ENCODE results near the gene TMEM94. TPM values are rescaled to one million over a fixed set of nuclear protein-coding genes. Genes with fewer than 3 reads are reported as not detected.
A peak's percentile ranks its signal among the peaks of the same experiment; 100 is the strongest.
"Not testable (repeated sequence)": the region's sequence is repeated elsewhere in the genome, so short reads cannot be mapped to it uniquely, and the experiment has no call there.

The TMEM94 gene
- total RNA-seq, 4 donors from 2014 or later: 19.3 to 56.5 (median 28.3) TPM

DNA sequence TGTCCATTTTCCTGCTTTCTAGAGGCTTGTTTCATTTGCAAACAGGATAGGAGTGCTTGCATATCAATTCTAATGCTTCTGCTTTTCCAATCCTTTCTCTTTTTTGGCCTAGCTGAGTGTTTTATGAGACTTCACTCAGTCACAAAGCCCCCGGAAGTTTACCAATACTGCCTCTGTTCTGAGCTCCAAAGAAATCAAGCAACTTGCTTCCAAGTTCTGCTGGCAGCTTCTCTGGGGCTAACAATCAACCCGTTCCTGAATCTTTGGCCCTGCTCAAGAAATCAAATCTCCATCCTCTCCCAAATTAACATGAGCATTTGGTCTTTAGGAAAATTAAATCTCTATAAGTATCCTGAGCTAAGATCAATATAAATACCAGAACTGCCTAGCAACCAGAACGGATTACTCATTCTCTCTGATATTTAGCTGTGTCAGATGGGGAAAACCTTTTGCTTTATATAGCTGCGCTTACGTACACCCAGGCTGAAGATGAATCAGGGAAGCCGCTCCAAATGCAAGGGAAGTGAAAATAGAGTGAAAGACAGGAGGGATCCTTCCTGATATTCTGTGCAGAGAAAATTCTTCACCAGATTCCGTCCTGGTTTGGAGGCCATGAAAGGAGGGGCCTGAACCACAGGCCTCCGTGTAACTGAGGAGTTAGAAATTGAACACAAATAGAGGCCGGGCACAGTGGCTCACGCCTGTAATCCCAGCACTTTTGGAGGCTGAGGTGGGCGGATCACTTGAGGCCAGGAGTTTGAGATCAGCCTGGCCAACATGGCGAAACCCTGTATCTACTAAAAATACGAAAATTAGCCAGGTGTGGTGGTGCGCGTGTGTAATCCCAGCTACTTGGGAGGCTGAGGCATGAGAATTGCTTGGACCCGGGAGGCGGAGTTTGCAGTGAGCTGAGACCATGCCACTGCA, 27.6 kb upstream of the TMEM94 start:
- intact Hi-C loops (cut with DNase I): loop anchor here (5.0 kb wide), 1 partner anchor 88 kb away; the partner anchor contains the start of genes CASKIN2 and TSEN54
- H3K4me1 ChIP-seq: peaks cover 13 to 45% (median 14%) of the 10 kb centered on the region in 3 donors
- WGBS, 2 donors: 29 to 33% methylated on average over 17 of the region's 17 CpGs
- no peaks in the 10 kb centered on the region for H3K9me3 ChIP-seq
- peak overlapping the region; percentile 57 to 83 (median 79) for H3K27ac ChIP-seq
- no peaks in the 10 kb centered on the region for H3K27me3 ChIP-seq
- no peak for DNase-seq
- no peaks in the 10 kb centered on the region for H3K36me3 ChIP-seq
- H3K4me3 ChIP-seq: peak overlapping the region in 1 of 4 donors; percentile 16
- TF ChIP-seq, protein P1, sequence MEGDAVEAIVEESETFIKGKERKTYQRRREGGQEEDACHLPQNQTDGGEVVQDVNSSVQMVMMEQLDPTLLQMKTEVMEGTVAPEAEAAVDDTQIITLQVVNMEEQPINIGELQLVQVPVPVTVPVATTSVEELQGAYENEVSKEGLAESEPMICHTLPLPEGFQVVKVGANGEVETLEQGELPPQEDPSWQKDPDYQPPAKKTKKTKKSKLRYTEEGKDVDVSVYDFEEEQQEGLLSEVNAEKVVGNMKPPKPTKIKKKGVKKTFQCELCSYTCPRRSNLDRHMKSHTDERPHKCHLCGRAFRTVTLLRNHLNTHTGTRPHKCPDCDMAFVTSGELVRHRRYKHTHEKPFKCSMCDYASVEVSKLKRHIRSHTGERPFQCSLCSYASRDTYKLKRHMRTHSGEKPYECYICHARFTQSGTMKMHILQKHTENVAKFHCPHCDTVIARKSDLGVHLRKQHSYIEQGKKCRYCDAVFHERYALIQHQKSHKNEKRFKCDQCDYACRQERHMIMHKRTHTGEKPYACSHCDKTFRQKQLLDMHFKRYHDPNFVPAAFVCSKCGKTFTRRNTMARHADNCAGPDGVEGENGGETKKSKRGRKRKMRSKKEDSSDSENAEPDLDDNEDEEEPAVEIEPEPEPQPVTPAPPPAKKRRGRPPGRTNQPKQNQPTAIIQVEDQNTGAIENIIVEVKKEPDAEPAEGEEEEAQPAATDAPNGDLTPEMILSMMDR (IDR thresholded peaks at IDR 0.05): no peak
- TF ChIP-seq POLR2A (IDR thresholded peaks at IDR 0.05): no peak

DNA sequence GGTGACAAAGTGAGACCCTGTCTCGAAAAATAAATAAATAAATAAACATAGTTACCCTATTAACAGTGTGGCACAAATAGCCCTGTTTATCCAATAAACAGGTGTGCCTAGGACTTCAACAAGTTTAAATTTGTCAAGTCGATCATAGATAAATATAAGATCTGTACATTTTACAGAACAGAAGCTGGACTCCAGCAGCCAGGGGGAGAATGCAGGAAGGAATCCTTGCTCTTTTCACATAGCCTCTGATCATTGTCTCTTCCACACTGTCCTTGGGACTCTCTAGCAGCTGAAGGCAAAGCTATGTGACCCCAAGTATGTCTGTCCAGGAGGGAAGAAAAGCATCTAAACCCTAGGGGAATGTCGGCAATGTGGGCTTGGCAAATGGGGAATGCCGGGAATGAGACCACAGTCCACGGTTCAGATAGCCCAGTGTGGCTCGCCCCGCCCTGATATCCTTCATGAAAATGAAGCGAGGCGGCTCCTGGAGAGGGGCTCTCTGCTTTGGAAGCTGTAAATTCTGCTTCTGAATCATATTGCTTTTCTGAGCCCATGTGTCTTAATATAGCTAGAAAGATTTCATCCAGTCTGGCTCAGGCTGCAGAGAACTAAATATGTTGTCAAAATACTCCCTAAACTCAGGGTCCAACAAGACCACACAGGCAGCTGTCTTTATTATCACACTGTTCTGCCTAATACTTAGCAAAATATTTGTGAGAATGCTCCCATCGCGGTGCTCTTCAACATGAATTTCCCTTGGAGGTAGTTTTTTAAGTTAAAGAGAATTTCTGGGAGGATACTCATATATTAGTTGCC, 26.1 kb upstream of the TMEM94 start:
- Histone ChIP-seq H3K9me3 (no peaks in the 10 kb centered on the region), H3K27ac (peak overlapping the region in 2 of 4 donors; percentile 60 to 80), H3K4me3 (no peak overlapping the region), H3K4me1 (peaks cover 13 to 52% (median 14%) of the 10 kb centered on the region in 3 donors), H3K36me3 (no peaks in the 10 kb centered on the region), H3K27me3 (no peaks in the 10 kb centered on the region)
- TF ChIP-seq POLR2A (IDR thresholded peaks at IDR 0.05): no peak
- TF ChIP-seq, protein P1 (IDR thresholded peaks at IDR 0.05): no peak
- no peak for DNase-seq
- 54 to 69% methylated on average over 11 of the region's 11 CpGs for WGBS, 2 donors
- intact Hi-C loops (cut with DNase I): loop anchor here (10.0 kb wide), 2 partner anchors 64 to 154 kb away; partner anchors contain the start of gene MYO15B

DNA sequence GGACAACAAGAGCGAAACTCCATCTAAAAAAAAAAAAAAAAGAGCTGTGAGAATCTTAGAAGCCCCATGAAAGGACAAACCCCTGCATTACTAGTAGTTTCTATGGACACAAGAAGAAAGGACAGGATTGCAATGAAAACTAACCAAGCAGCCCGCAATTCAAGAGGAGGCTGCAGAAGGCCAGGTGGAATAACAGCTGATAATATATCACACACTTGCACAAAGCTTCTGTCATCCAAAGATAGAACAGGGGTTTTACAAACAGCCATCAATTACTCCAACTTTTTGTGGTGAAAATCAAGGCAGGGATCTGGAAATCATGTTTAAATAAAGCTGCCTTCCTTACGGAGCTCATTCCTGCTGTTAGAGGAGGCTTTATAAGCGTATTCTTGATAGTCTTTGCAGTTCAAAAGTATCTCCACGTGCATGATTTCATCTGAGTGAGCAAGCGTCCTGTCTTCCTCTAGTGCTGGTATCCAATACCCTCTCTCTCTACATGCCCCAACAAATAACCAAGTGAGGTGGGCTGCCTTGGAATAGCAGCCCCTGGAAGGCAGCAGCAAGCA, 23.1 kb upstream of the TMEM94 start:
- intact Hi-C loops (cut with DNase I): loop anchor here (10.0 kb wide), 2 partner anchors 62 to 152 kb away; partner anchors contain the start of gene MYO15B
- WGBS, 2 donors: 78 to 82% methylated on average over 6 of the region's 6 CpGs
- Histone ChIP-seq H3K9me3 (no peaks in the 10 kb centered on the region), H3K36me3 (no peaks in the 10 kb centered on the region), H3K4me3 (no peak overlapping the region), H3K27me3 (no peaks in the 10 kb centered on the region), H3K4me1 (peaks cover 9 to 32% (median 10%) of the 10 kb centered on the region in 3 donors), H3K27ac (no peak overlapping the region)
- no peak for DNase-seq
- TF ChIP-seq, protein P1 (IDR thresholded peaks at IDR 0.05): no peak
- no peak for TF ChIP-seq POLR2A (IDR thresholded peaks at IDR 0.05)

DNA sequence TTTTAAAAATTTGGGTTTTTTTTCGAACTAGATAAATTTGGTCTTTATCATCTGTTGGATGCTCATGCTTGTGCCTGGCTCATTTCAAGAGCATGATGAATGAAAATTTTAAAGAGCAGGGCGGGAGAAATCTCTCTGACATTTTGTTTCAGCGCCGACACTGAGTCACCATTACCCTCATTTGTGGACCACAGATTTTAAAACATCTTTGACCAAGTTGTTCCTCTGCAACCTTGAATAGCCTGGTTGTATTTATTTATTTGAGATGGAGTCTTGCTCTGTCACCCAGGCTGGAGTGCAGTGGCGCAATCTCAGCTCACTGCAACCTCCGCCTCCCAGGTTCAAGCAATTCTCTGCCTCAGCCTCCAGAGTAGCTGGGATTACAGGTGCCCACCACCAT, 22.0 kb upstream of the TMEM94 start:
- DNase-seq: not testable (repeated sequence)

DNA sequence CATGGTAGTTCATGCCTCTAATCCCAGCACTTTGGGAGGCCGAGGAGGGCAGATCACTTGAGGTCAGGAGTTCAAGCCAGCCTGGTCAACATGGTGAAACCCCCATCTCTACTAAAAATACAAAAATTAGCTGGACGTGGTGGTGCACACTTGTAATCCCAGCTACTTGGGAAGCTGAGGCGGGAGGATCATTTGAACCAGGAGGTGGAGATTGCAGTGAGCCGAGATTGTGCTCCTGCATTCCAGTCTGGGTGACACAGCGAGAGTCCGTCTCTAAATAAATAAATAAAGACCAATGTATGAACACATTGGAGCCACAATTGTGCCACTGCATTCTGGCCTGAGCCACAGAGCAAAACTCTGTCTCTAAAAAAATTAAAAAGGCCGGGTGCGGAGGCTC, 19.0 kb upstream of the TMEM94 start:
- not testable (repeated sequence) for H3K36me3 ChIP-seq, H3K4me3 ChIP-seq, H3K9me3 ChIP-seq, H3K27me3 ChIP-seq, H3K27ac ChIP-seq, DNase-seq
- 80 to 82% methylated on average over 7 to 8 of the region's 8 CpGs for WGBS, 2 donors
- H3K4me1 ChIP-seq: peaks cover 1 to 20% (median 4%) of the 10 kb centered on the region in 3 donors
- intact Hi-C loops (cut with DNase I): loop anchor here (10.0 kb wide), 2 partner anchors 57 to 147 kb away; partner anchors contain the start of gene MYO15B

More for the DNA sequence above, 22.0 kb upstream of the TMEM94 start:
- H3K4me1 ChIP-seq: peaks cover 0 to 20% (median 1%) of the 10 kb centered on the region in 3 donors
- H3K4me3 ChIP-seq, H3K9me3 ChIP-seq, H3K36me3 ChIP-seq, H3K27ac ChIP-seq, H3K27me3 ChIP-seq: not testable (repeated sequence)
- intact Hi-C loops (cut with DNase I): loop anchor here (10.0 kb wide), 2 partner anchors 60 to 150 kb away; partner anchors contain the start of gene MYO15B
- 84 to 87% methylated on average over 6 of the region's 6 CpGs for WGBS, 2 donors
